SK-N-MC (cell line): ENCODE data around the gene NOX5.

Source experiments
- EZH2 ChIP-seq: fragments of 200-600 bp; sonication (generic); IDR thresholded peaks from one replicate; pipeline ENCODE4 v1.6.1; 2017; ENCODE audit warnings: antibody characterized with exemption
- POLR2AphosphoS5 ChIP-seq: IDR thresholded peaks from 2 replicates; pipeline ENCODE4 v1.6.1; 2012; ENCODE audit warnings: mild to moderate bottlenecking, low read depth, low read length, borderline replicate concordance

- TF ChIP-seq EZH2 (no peak), POLR2AphosphoS5 (no peak)
These were observed 77.7 kb downstream of the NOX5 start for GRCh38 chr15:69092159-69092558.
